GM19193 (cell line): ENCODE measurements around the gene IL3.

Experiments
- POLR2A ChIP-seq: IDR thresholded peaks from 4 replicates; pipeline ENCODE4 v1.6.1; 2011; ENCODE audit not compliant: insufficient read depth, insufficient read length; ENCODE audit errors: extremely low read depth

The IL3 gene

DNA sequence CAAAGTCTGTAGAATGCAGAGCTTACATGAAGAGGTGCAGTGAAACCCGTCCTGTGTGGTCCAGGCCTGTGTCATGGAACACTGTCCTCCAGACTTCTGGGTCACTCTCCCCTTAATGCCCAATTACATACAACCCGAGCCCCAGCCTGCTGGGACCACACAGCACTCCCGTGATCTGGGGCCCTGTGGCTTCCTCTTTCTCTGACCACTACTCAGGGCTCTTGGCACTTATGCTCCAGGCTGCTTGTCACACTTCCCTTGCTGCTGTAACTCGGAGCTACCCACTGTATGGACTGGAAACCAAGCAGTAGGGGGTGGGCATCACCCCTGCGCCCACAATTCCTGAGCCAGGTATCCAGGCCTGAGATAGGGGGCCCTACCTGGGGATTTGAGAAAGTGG lies 10.3 kb upstream of the IL3 start:
- TF ChIP-seq POLR2A: no peak

DNA sequence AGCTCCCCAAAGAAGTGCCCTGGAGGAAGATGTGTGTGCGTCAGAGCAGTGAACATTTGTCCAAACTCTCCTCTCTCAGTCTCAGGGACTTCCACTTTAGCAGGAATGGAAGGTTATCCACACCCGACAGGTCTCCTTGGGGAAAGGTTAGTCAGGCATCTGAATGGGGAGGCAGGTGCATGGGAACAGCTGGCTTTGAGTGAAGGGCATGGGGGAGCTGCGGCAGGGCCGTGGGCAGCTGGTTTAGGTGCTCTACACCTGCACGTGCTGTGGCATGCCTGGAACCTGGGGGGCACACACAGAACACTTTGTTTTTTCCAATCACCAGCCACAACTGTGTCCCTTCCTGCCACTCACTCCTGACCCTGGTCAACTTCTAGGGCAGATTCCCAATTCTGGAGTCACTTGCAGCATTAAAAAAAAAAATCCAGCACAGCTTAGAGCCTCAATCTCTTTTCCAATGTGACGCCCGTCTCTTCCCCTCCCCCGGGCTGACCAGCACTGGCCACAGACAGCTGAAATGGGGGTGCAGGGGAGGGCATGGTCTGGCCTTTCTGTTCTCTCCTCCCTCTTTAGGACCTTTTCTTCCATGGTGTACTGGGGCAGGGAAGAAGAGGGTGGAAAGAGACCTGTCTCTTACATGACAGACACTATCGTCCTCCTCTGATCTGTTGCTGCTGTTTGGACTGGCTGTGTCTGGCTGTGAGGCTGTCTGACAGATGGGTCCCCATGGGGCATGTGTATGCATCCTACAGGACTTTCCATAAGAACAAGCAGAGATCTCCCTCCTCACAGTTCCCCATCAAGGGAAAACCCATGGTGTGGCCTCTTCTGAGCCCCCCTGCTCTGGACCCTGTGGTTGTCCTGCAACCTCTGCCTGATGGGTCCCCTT lies 9.5 kb upstream of the IL3 start:
- no peak for TF ChIP-seq POLR2A

DNA sequence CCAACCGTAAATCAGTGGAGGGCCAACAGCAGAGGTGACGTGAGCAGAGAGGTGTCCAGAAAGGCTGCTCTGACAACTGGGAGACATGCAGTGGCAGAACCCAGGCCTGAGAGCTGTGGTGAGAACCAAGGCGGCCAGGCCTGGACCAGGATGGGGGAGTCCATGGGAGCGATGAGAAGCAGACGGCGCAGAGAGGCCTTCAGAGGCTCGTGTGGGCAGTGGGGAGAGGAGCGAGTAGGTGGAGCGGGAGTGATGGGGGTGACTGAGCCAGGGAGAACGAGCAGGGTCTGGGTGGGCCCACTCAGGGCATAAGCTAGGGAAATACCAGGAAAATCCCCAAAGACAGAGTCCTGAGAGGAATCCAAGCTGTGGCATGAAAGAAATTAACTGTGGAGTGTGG lies 7.9 kb upstream of the IL3 start:
- no peak for TF ChIP-seq POLR2A

DNA sequence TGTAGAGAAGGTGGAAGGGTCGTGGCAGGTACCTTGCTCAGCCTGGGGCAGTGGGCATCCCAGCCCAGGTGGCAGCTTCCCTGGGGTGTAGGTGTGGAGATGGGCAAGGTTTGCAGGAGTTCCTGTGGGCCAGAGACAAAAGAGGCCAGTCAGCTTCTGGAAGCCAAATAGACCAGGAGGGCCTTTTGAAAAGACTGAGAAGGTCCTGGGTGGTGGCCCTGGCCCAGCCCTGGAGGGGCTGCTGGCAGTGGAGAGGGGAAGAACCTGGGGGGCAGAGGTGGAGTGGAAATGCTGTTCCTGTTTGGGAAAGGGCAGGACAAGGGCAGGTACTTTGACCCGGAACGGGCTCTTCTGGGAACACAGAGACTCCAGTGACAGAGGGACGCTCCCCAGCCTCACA lies 7.0 kb upstream of the IL3 start:
- TF ChIP-seq POLR2A: no peak

DNA sequence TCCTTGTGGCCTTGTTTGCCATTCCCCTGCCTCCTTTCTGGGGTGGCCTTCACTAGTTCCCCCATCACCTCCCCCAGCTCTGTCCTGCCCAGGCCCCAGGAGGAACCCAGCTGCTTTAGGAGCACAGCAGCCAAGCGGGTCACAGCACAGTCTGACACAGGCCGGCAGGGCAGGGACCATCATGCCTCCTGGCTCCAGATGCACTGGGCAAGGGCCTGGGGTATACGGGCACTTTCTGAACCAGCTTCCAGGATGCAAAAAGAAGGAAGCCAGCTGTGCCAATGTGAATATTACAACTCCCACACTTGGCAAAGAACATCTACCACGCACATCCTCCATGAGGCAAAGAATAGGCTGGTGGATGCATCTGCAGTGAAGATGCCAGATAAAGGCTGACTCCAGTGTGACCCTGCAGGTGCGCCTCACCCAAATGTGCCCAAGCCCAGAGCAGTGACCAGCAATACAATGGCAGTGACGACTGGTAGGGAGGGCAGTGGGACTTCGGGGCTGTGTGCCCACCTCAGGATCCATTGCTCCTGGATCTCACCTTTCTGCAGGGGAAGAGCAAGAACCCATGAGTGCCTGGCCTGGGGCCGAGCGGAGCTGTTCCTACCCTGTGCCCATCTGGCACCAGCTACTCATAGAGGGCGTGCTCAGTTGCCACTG lies 6.3 kb upstream of the IL3 start:
- TF ChIP-seq POLR2A: no peak

DNA sequence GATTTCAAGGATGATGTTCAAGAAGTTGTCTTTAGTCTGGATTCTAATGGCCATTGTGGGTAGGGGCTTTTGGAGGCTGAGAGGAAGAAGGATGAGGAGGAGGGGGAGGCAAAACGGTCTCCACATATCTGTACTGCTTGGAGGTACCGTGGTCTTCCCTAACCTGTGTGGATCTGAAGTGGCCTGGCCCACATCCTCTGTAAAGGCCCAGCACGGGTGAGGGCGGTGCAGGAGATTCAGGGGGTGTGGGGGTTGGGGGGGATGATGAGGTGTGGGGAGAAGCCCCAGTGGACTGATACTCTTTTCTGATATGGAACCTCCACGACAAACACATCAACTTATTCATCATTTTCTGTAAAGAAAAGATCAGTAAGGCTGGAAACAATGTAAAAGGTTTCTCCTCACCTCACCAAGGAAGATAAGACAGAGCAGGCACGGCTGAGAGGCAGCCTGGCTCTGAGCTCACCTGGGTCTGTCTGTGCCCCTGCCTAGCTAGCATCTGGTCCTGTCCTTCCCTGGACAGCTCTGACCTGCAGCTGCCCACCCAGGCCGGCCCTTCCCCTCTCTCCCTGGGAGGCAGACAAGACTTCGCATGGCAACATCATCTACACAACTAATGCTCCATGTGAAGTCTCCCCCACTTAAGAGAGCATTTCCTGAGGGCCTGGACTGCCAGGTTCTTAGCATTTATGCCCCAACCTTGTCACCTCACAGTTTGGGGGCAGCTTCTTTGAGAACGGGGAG lies 5.6 kb upstream of the IL3 start:
- TF ChIP-seq POLR2A: no peak

DNA sequence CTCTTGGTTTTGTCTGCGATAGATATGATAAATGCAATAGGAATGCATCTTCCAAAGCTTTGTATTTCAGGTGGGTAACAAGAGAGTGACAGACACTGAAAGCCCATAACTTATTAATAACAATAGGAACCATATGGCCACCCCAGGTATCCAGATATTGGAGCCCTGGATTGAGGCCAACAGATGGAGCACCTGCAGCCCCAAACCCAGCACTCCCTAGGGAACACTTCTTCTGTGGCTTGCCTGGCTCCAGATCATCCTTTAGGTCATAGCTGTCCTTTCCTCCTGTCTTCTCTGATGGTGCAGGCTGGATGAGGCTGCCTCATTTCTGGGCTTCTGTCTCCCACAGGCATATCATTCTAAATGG lies 5.0 kb upstream of the IL3 start:
- no peak for TF ChIP-seq POLR2A

DNA sequence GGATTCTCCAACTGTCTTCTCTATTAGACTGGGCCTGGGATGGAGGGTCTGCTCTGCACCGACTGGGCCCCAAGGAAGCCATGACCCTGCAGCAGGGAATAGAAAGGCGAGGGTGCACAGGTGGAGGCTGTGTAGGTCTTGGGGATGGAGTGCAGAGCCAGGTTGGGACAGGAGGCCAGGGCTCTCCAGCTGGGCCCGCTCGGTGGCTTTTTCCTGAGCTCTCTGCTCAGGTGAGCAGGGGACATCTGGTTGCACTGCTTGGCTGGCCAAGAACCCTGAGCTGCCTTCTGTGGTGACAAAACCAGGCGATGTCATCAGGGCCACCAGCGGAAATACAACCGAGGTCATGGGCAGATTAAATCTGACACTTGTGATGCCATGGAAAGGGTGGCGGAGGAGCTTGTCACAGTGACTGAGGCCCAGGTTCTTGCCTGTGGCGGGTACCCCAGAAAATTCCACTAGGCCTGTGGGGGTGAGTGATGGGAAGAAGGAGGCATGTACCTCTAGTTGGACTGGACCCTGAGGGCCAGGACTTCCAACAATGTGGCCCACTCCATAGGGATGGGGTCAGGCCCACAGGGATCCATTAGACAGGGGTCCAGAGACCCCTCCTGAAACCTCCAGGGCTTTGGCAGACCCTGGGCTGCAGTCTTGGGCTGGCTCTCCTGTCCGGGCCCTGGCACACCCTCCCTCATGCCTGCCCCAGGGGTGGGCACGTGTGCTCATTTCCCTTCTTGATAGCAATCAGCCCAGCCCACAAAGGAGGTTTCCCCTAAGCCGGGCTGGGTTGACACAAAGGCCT lies 4.4 kb upstream of the IL3 start:
- no peak for TF ChIP-seq POLR2A

DNA sequence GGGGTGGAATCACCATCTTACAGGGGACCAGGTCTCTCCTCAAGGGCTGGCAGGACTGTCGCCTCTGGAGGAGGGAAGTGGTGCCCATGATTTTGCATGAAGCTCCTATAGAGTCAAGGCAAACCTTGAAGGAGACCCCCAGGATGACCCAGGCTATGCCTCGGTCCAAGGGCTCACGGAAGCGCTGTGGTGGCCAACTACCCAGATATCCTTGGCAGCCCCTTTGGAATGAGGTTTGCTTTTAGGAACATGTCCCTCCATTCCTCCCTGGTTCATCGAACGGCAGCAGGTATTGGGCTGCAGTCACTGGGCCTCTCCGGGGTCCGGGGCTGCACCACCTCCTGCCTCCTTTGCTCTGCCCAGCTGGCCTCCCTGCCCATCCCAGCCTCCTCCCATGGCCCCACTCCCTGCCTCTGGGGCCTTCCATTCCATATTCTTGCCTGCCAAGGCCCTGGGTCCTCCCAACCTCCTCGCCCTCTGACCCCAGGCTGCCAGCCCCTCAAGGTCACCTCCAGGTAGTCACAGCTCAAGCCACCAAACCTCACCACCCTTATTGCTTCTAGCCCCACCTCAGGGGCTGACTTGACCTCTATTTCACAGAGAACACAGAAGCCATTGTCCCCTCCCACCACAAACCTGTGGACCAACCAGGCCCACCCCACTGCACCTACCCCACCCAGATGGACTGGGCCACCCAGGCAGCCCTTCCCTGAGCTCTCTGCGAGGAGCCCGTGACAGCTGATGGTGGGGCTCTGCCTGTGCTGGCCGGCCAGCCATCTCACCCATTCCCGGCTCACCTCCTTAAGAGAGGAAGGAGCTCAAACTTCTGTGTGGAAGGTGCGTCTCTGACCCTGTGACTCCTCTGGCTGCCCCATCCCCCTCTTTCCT lies 3.6 kb upstream of the IL3 start:
- TF ChIP-seq POLR2A: no peak

DNA sequence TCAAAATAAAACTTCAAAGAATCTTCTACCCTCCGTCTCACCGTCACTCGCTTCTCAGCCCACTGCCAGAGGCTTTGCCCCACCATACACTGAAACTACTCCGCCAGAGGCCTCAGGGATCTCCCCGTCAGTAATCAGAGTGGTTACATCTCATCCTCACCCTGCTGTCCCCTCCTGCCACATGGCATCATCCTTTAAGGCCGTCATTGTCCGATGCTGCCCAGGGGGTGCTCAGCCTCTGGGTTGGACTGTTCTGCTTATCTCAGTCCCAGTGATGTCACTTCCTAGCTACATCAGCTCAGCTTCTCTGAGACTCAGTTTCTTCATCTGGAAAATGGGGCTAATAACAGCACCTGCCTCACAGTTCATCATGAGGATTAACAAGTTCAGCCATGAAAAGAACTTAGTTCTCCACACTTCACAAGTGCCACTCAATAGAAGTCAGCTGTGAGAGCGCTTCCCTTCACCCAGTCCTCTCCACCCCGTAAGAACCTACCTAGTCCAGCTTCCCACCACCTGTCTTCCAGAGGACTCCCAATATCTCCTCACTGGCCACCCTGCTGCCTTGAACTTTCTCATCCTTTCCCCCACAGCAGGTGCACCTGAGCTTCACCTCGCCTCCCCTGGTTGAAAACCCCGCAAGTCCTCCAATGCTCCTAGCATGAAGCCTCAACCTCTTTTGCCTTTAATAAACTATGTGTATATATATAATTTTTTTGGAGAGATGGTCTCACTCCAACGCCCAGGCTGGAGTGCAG lies 2.8 kb upstream of the IL3 start:
- no peak for TF ChIP-seq POLR2A

DNA sequence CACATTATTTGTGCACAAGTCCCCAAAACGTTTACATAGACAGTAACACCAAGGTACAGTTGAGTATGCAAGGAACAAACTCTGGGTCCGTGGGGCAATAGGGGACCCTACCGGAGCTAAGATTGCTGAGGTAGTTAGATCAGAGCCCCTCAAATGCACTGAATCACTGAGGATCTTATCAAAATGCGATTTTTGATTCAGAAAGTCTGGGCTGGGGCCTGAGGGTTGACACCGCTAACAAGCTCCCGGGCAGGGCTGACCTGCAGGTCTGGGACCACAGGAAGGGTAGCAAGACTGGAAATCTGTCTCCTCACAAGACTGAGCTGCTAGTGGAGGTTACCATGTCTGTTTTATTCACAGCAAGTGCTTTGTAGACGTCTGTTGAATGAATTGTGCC lies 1.8 kb upstream of the IL3 start:
- TF ChIP-seq POLR2A: no peak

DNA sequence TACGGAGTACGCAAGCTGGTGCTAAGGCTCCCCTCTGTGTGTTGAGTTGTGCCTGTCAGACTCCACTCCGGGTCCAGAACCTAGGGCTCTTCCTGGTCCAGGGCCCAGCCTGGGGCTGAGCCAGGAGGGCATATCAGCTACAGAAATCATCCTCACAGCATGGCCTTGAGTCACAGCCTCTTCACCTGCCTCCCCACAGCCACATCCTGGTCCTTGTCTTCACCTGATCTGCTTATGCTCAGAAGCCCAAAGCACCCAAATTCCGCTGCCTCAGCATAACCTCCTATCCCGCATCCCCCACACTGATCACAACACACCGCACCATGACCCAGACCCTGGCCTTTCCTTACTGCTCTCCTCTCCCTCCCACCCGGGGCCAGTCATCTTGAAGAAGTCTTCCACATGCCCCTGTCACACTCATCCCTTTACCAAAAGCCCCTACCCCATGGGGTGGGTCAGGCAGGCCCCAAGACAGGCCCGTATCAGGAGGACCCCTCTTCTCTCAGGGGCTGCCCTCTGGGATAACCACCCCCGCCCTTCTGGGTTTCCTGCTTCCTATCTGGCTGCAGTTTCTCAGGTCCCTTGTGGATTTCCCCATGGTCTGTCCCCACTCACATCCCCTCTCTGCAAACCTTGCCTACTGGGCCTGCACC lies 1.3 kb upstream of the IL3 start:
- no peak for TF ChIP-seq POLR2A
